ENCODE data around the gene ESPNL.

Gene ESPNL

GRCh38 chr2:238130111-238130695 lies 30.1 kb downstream of the ESPNL start:
- Histone ChIP-seq H3K9me3 (ENCODE audit: control insufficient read depth in 1 of 2, low read length in 2 of 2) (no peaks in the 10 kb centered on the region), H3K36me3 (ENCODE audit: control insufficient read depth in 1 of 2, insufficient read depth in 2 of 2, low read length in 2 of 2) (no peaks in the 10 kb centered on the region), H3K27me3 (ENCODE audit: control insufficient read depth in 1 of 2, insufficient read depth in 2 of 2, low read length in 2 of 2) (no peaks in the 10 kb centered on the region), H3K9ac (ENCODE audit: low read depth in 1 of 2, low read length in 2 of 2) (no peak overlapping the region), H3K4me1 (ENCODE audit: control insufficient read depth in 1 of 2, insufficient read depth in 2 of 2, low read length in 2 of 2) (peaks cover 0 to 3% of the 10 kb centered on the region in 2 donors), H3K27ac (ENCODE audit: low read depth, low read length) (no peak overlapping the region), H3K4me3 (ENCODE audit: low read depth in 1 of 2, low read length in 2 of 2) (no peak overlapping the region)

- H3K27me3 ChIP-seq (ENCODE audit: control insufficient read depth in 1 of 2, insufficient read depth in 2 of 2, low read length in 2 of 2), result no peaks in the 10 kb centered on the region
- peaks cover 0 to 3% of the 10 kb centered on the region in 2 donors for H3K4me1 ChIP-seq (ENCODE audit: control insufficient read depth in 1 of 2, insufficient read depth in 2 of 2, low read length in 2 of 2)
- no peak overlapping the region for H3K27ac ChIP-seq (ENCODE audit: low read depth, low read length)
- no peak overlapping the region for H3K4me3 ChIP-seq (ENCODE audit: low read depth in 1 of 2, low read length in 2 of 2)
- no peaks in the 10 kb centered on the region for H3K36me3 ChIP-seq (ENCODE audit: control insufficient read depth in 1 of 2, insufficient read depth in 2 of 2, low read length in 2 of 2)
- no peaks in the 10 kb centered on the region for H3K9me3 ChIP-seq (ENCODE audit: control insufficient read depth in 1 of 2, low read length in 2 of 2)
- H3K9ac ChIP-seq (ENCODE audit: low read depth in 1 of 2, low read length in 2 of 2), result no peak overlapping the region
These were observed 30.8 kb downstream of the ESPNL start for GRCh38 chr2:238130696-238131628.

DNA sequence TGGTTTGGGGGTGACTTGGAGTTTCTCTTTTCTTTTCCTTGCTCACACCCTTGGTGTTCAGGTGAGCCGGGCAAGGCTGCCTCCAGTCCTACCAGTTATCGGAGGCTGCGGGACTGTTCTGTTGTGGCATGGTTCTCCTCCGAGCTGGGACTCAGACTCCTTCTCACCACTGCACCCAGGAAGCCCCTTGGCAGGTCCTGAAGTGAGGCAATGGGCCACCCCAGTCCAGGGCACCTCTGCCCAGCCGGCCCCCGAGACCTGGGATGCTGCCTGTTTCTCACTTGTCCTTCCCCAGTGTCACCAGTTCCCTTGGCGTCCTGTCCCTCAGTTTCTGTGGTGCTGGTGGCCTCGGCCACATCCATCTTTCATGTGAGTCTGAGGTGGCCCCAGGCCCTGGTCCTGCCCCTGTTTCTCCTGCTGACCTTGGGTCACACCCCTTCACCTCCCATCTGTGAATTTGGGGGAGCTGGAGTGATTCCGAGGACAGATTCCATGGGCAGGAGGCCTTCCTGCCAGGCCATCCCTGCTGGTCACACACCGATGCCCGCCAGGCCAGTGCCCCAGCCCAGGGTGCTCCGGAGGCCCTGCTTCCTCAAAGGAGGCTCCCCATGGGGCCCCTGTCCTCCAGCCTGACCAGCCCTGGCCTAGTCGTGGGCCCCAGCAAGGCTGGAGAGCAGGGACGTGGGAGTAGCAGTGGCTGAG lies 31.8 kb downstream of the ESPNL start:
- Histone ChIP-seq H3K4me3 (ENCODE audit: low read depth in 1 of 2, low read length in 2 of 2) (no peak overlapping the region), H3K9me3 (ENCODE audit: control insufficient read depth in 1 of 2, low read length in 2 of 2) (no peaks in the 10 kb centered on the region), H3K9ac (ENCODE audit: low read depth in 1 of 2, low read length in 2 of 2) (no peak overlapping the region), H3K27ac (ENCODE audit: low read depth, low read length) (no peak overlapping the region), H3K36me3 (ENCODE audit: control insufficient read depth in 1 of 2, insufficient read depth in 2 of 2, low read length in 2 of 2) (no peaks in the 10 kb centered on the region), H3K4me1 (ENCODE audit: control insufficient read depth in 1 of 2, insufficient read depth in 2 of 2, low read length in 2 of 2) (peaks cover 0 to 2% of the 10 kb centered on the region in 2 donors), H3K27me3 (ENCODE audit: control insufficient read depth in 1 of 2, insufficient read depth in 2 of 2, low read length in 2 of 2) (no peaks in the 10 kb centered on the region)

GRCh38 chr2:238132463-238133450 lies 32.6 kb downstream of the ESPNL start:
- Histone ChIP-seq H3K4me1 (ENCODE audit: control insufficient read depth in 1 of 2, insufficient read depth in 2 of 2, low read length in 2 of 2) (no peaks in the 10 kb centered on the region), H3K9me3 (ENCODE audit: control insufficient read depth in 1 of 2, low read length in 2 of 2) (no peaks in the 10 kb centered on the region), H3K36me3 (ENCODE audit: control insufficient read depth in 1 of 2, insufficient read depth in 2 of 2, low read length in 2 of 2) (no peaks in the 10 kb centered on the region), H3K27ac (ENCODE audit: low read depth, low read length) (no peak overlapping the region), H3K9ac (ENCODE audit: low read depth in 1 of 2, low read length in 2 of 2) (no peak overlapping the region), H3K4me3 (ENCODE audit: low read depth in 1 of 2, low read length in 2 of 2) (no peak overlapping the region), H3K27me3 (ENCODE audit: control insufficient read depth in 1 of 2, insufficient read depth in 2 of 2, low read length in 2 of 2) (no peaks in the 10 kb centered on the region)

DNA sequence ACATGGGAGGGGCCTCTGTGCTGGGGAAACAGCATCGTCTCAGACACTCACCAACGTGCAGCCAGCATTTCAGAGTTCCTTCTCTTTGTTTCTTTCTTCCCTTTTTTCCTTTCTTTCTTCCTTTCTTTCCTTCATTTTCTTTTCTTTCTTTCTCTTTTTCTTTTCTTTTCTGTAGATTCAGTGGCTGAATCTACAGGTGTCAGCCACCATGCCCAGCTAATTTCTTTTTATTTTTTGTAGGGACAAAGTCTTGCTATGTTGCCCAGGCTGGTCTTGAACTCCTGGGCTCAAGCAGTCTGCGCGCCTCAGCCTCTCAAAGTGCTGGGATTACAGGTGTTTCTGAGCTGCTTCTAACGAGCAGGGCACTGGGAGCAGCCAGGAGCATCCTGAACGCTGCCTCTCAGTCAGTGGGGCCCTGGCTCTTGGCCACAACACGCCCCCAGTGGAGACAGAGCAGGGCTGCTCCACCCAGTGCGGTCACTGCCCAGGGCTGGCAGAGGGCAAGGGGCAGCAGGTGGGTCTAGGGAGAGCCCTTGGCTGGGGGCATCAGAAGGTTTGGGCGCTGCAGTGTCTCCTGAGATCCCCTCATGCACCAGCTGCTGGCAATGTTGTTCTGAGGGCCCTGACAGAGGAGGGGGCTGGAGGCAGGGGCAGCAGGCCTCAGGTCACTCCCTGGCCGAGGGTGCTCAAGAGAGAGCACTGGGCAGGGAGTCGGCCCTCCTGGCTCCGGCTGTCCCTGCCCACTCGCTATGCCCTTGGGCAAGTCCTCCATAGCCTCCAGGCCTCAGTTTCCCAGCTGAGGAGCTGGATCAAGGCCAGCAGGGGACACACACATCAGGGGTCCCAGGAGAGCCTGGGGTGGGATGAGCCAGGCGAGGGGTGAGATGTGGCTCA lies 33.6 kb downstream of the ESPNL start:
- Histone ChIP-seq H3K36me3 (ENCODE audit: control insufficient read depth in 1 of 2, insufficient read depth in 2 of 2, low read length in 2 of 2) (no peaks in the 10 kb centered on the region), H3K27me3 (ENCODE audit: control insufficient read depth in 1 of 2, insufficient read depth in 2 of 2, low read length in 2 of 2) (no peaks in the 10 kb centered on the region), H3K9me3 (ENCODE audit: control insufficient read depth in 1 of 2, low read length in 2 of 2) (no peaks in the 10 kb centered on the region), H3K4me3 (ENCODE audit: low read depth in 1 of 2, low read length in 2 of 2) (no peak overlapping the region), H3K27ac (ENCODE audit: low read depth, low read length) (no peak overlapping the region), H3K4me1 (ENCODE audit: control insufficient read depth in 1 of 2, insufficient read depth in 2 of 2, low read length in 2 of 2) (no peaks in the 10 kb centered on the region), H3K9ac (ENCODE audit: low read depth in 1 of 2, low read length in 2 of 2) (no peak overlapping the region)

- Histone ChIP-seq H3K4me3 (ENCODE audit: low read depth in 1 of 2, low read length in 2 of 2) (no peak overlapping the region), H3K36me3 (ENCODE audit: control insufficient read depth in 1 of 2, insufficient read depth in 2 of 2, low read length in 2 of 2) (no peaks in the 10 kb centered on the region), H3K27me3 (ENCODE audit: control insufficient read depth in 1 of 2, insufficient read depth in 2 of 2, low read length in 2 of 2) (no peaks in the 10 kb centered on the region), H3K4me1 (ENCODE audit: control insufficient read depth in 1 of 2, insufficient read depth in 2 of 2, low read length in 2 of 2) (peaks cover 0 to 1% of the 10 kb centered on the region in 2 donors), H3K27ac (ENCODE audit: low read depth, low read length) (no peak overlapping the region), H3K9me3 (ENCODE audit: control insufficient read depth in 1 of 2, low read length in 2 of 2) (no peaks in the 10 kb centered on the region), H3K9ac (ENCODE audit: low read depth in 1 of 2, low read length in 2 of 2) (no peak overlapping the region)
These were observed 34.2 kb downstream of the ESPNL start for GRCh38 chr2:238134393-238134785.

- Histone ChIP-seq H3K4me3 (ENCODE audit: low read depth in 1 of 2, low read length in 2 of 2) (no peak overlapping the region), H3K36me3 (ENCODE audit: control insufficient read depth in 1 of 2, insufficient read depth in 2 of 2, low read length in 2 of 2) (no peaks in the 10 kb centered on the region), H3K9me3 (ENCODE audit: control insufficient read depth in 1 of 2, low read length in 2 of 2) (no peaks in the 10 kb centered on the region), H3K4me1 (ENCODE audit: control insufficient read depth in 1 of 2, insufficient read depth in 2 of 2, low read length in 2 of 2) (peaks cover 0 to 7% of the 10 kb centered on the region in 2 donors), H3K9ac (ENCODE audit: low read depth in 1 of 2, low read length in 2 of 2) (no peak overlapping the region), H3K27ac (ENCODE audit: low read depth, low read length) (no peak overlapping the region), H3K27me3 (ENCODE audit: control insufficient read depth in 1 of 2, insufficient read depth in 2 of 2, low read length in 2 of 2) (no peaks in the 10 kb centered on the region)
These were observed 35.5 kb downstream of the ESPNL start for GRCh38 chr2:238135601-238136150.

DNA sequence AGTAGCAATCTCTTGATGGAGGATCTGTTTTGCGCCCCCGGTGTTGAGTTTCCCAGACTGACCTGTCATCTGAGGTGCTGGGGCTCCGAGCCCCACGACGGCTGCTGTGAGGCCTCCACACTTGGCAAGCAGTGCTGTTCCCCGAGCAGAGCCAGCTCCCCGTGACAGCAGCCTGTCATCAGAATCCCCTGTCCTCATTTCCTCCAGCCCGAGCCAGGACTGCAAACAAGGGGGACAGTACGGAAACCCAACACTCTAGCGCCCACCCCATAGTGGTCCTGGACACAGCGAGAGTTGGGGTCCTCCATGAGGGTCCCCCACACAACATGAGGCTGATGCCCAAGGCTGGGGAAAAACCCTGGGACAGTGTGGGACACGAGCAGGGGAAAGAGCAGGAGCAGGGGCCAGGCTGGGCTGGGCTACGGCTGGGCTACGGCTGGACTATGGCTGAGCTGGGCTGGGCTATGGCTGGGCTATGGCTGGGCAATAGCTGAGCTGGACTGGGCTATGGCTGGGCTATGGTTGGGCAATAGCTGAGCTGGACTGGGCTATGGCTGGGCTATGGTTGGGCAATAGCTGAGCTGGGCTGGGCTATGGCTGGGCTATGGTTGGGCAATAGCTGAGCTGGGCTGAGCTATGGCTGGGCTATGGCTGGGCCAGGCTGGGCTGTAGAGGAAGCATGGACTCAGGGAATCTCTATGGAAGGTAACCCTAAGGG lies 36.8 kb downstream of the ESPNL start:
- Histone ChIP-seq H3K9ac (ENCODE audit: low read depth in 1 of 2, low read length in 2 of 2) (no peak overlapping the region), H3K4me3 (ENCODE audit: low read depth in 1 of 2, low read length in 2 of 2) (no peak overlapping the region)

More for the DNA sequence above, 36.8 kb downstream of the ESPNL start:
- Histone ChIP-seq H3K27me3 (ENCODE audit: control insufficient read depth in 1 of 2, insufficient read depth in 2 of 2, low read length in 2 of 2) (no peaks in the 10 kb centered on the region), H3K27ac (ENCODE audit: low read depth, low read length) (no peak overlapping the region), H3K36me3 (ENCODE audit: control insufficient read depth in 1 of 2, insufficient read depth in 2 of 2, low read length in 2 of 2) (no peaks in the 10 kb centered on the region), H3K4me1 (ENCODE audit: control insufficient read depth in 1 of 2, insufficient read depth in 2 of 2, low read length in 2 of 2) (peaks cover 7 to 20% of the 10 kb centered on the region in 2 donors), H3K9me3 (ENCODE audit: control insufficient read depth in 1 of 2, low read length in 2 of 2) (no peaks in the 10 kb centered on the region)
